Gastrocnemius medialis (tissue), 4 donors: ENCODE measurements around the gene GRID1.

Experiments
- POLR2A ChIP-seq, 2 donors: fragments of 450-650 bp; IDR thresholded peaks; one replicate each; pipeline ENCODE4 v1.6.1; 2017; ENCODE audit warnings: antibody characterized with exemption in 2 of 2, mild to moderate bottlenecking in 2 of 2, moderate library complexity in 2 of 2
- TF ChIP-seq, protein P1 (sequence below), 5 experiments: fragments of 450-650 bp in 3 of 5; fragments of 200-600 bp in 2 of 5; sonication (generic) in 2 of 5; IDR thresholded peaks in 4 of 5; conservative IDR thresholded peaks in 1 of 5; 1 replicate in 4 of 5; 2 replicates in 1 of 5; pipeline ENCODE4 v1.5.1; 2016 to 2019; ENCODE audit warnings: antibody characterized with exemption in 5 of 5, mild to moderate bottlenecking in 3 of 5, moderate library complexity in 3 of 5

- TF ChIP-seq POLR2A (IDR thresholded peaks at IDR 0.05) = no peak
- TF ChIP-seq, protein P1, sequence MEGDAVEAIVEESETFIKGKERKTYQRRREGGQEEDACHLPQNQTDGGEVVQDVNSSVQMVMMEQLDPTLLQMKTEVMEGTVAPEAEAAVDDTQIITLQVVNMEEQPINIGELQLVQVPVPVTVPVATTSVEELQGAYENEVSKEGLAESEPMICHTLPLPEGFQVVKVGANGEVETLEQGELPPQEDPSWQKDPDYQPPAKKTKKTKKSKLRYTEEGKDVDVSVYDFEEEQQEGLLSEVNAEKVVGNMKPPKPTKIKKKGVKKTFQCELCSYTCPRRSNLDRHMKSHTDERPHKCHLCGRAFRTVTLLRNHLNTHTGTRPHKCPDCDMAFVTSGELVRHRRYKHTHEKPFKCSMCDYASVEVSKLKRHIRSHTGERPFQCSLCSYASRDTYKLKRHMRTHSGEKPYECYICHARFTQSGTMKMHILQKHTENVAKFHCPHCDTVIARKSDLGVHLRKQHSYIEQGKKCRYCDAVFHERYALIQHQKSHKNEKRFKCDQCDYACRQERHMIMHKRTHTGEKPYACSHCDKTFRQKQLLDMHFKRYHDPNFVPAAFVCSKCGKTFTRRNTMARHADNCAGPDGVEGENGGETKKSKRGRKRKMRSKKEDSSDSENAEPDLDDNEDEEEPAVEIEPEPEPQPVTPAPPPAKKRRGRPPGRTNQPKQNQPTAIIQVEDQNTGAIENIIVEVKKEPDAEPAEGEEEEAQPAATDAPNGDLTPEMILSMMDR (IDR thresholded peaks at IDR 0.05 in 4 of 5, conservative IDR thresholded peaks at IDR 0.05 in 1 of 5) = no peak
These were observed 146.0 kb downstream of the GRID1 start for GRCh38 chr10:86220626-86221025.
